Stimulated activated CD4-positive, alpha-beta T cell treated with anti-CD3 and anti-CD28 coated beads, Interleukin-2, amount 100 ng/mL, for 48 hours (primary cell): ENCODE results near the gene VAC14.
"Not testable (repeated sequence)": the region's sequence is repeated elsewhere in the genome, so short reads cannot be mapped to it uniquely, and the experiment has no call there.

Experiments
- DNase-seq, 2 donors: peaks; one replicate each; pipeline ENCODE4 v3.0.0-alpha.2; 2020

Gene VAC14

GRCh38 chr16:70758786-70759185, 42.2 kb downstream of the VAC14 start:
- no peak for DNase-seq

DNA sequence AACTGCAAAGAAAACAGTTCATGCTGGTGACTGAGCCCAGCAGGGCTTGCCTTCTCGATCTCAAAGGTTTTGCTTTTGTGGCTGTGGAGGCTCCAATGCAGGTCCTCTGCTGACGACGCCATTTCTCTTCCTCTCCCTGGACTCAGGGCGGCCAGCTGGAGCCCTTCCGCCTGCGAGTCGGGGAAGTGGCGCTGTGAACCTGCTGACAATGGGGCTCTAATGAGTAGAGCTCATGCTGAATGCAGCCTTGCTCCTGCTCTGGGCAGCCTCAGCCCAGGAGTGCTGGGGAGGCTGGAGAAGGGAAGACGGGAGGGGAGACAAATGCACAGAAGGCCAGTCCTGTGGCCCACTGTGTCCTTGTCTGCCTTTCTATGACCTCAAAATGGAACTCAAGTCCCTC, 43.8 kb downstream of the VAC14 start:
- DNase-seq, result no peak

GRCh38 chr16:70756071-70756470, 44.9 kb downstream of the VAC14 start:
- no peak for DNase-seq

- DNase-seq, result no peak
Measured at GRCh38 chr16:70754851-70755600, 45.9 kb downstream of the VAC14 start.

- DNase-seq, result no peak
Measured at GRCh38 chr16:70754371-70754770, 46.6 kb downstream of the VAC14 start.

DNA sequence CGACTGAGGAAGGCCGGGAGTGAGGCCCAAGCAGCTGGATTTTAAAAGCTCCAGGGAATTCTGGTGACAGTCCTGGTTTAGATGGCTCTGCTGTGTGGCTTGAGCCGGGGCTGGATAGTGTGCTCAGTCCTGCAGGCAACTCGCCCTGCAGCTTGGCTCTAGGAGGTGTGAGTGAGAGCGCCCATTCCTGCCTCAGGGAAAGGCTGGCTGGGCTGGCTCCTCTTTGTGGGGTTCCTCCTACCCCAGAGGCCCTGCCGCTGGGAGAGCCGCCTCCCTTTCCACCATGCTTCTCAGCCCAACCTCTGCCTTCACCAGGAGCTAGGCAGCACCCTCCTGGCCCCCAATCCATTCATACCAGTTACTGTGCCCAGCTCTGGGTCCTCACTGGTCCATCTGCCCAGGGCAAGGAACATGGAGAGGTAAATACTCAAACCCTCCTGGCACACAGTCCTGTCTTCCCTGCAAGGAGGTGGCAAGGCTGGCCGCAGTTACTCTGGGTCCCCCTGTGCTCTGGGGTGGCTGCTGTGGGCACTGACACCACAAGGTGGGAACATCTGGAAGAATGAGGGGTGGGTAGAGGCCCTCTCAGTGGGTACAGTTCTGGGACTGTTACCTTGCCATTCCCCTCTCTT, 47.1 kb downstream of the VAC14 start:
- DNase-seq, result no peak

- no peak for DNase-seq
Measured at GRCh38 chr16:70753228-70753627, 47.7 kb downstream of the VAC14 start.

GRCh38 chr16:70752426-70752825, 48.5 kb downstream of the VAC14 start:
- no peak for DNase-seq

DNA sequence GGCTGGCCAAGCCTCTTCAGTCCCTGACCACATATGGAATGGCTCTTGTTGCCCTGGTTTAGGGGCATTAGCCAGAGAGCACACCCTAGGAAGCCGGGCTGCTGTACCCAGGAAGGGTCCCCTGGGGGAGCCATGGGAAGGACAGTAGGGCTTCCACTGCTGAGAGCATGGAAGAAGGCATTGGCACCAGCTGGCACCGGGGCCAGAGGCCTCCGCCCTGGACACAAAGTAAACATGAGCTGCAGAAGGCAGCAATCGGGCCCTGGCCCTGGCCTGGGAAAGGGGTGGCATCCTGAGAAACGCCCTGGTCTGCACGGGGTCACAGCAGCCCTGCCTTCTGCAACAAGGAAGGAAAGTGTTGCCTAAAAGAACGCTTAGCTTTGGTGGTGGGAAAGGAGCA, 49.4 kb downstream of the VAC14 start:
- no peak for DNase-seq

DNA sequence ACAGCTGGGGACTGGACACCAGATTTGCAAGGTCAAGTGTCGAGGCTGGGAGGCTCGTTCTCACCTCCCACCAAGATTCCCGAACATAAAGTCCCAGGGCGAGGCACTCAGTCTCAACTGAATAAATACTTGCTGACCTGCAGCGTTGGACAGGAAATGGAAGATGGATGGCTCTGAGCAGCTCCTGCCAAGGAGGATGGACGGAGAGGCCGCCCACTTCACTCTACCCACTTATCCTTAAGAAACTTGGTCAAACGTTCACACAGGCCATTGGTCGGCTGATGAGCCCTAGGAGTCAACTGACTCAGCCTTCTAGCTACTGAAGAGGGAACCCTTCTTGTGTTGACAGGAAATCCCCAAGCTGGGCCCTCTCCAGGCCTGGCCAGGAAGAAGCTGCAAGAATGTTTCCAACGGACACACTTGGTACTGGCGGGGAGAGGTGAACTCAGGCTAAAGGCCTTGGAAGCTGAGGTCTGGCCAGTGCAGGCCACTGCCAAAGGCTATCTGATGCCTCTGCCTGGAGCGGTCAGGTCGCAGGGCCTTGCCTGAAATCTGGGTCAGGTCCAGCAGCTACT, 50.0 kb downstream of the VAC14 start:
- no peak for DNase-seq

- DNase-seq, result no peak
Measured at GRCh38 chr16:70749681-70750601, 51.0 kb downstream of the VAC14 start.

DNA sequence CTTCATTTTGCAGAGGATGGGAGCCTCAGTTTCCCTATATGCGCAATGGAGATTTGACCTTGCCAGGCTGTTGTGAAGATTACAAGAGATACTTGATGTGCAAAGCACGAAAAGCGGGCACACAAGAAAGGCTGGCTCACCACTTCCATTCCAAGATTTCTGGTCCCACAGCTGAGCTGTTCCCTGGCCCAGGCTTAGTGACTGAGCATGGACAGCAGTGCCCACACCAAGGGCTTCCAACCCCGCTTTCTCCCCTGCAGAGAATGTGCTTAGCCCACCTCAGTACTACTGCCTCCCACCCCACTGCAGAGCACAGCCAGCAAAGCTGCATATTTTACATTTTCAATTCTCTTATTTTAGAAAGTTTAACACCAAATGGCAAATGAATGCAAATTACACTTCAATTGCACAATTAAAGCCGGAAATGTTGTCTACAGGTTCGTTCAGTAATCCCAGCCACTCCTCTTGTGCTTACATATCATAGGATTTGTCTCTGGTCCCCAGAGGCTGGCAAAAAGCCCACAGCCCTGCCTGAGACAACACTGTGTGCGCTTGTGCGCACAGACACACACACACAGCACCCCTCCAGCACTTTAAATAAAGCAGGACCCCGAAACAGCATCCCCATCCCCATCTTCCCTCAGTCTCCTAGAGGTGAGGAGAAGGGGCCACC, 51.8 kb downstream of the VAC14 start:
- DNase-seq, result no peak

- no peak for DNase-seq
Measured at GRCh38 chr16:70747703-70748631, 53.0 kb downstream of the VAC14 start.

DNA sequence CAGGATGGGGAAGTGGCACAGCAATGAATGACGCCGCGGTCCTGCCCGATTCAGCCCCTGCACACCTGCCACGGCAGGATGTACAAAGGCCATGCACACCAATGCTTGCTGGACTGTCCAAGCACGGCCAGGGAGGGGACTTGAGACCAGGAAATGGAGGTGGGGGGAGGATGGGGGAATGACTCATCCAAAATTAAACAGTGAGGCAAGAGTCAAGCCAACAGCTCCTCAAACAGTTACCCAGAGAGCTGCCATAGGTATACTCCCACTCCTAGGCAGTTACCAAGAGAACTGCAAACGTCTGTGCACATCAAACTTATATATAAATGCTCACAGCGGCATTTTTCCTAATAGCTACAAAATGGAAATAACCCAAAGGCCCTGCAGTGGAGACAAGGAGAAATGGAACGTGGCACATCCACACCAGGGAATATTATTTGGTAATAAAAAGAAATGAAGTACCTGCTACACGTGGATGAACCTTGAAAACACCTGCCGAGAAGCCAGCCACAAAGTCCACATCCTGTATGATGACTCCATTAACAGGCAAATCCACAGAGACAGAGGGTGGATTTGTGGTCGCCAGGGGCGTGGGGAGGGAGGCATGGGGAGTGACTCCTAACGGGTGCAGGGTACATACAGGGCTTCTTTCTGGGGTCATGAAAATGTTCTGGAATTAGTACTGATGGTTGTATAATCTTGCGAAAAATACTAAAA, 54.1 kb downstream of the VAC14 start:
- no peak for DNase-seq

DNA sequence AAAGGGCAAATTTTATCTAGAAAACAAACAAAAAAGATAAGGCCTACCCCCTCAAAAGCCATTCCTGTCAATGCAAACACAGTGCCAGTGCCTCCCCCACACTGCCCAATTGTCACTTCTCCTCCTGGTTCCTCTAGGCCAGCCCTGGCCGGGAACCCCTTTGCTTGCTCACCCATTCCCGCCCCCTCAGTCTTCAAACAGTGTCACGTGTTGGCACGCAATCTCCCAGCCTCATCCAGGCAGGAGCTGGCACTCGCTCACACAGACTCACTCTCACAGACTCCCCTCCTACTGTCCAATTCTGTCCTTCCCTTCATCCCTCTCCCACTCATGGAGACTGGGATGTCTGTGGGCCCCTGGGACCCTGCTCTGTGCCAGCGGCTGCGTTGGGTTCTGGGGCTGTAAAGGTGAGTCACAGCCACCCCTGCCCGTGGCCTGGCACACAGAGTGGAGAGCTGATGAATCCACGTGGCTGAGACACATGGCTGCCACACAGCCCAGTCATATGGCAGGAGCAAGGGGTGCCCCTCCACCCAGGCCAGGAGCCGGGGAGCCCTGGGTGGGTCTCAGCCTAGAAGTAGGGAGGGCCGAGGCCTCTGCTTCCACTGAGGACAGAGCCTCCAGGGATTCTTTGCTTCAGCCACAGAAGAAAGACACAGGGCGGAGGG, 54.8 kb downstream of the VAC14 start:
- DNase-seq, result no peak

GRCh38 chr16:70745536-70746025, 55.4 kb downstream of the VAC14 start:
- no peak for DNase-seq

DNA sequence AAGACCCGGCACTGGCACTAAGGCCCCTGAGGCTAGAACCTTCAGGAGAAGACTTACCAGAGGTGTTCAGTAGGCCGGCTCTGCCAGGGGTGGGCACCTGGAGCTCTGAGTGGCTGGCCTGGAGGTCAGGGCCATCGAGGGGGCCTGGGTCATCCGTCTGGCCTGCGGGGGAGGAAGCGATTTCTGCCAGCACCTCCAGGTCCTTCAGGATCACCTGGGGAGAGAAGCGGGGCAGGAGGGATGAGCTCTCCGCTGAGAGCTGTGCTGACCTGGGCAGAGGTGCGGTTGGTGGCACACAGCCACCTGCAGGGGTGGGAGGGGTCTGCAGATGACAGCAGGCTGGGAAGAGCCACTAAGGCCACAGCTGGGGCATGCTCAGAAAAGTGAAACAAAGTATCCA, 56.6 kb downstream of the VAC14 start:
- DNase-seq, result no peak

- DNase-seq, result no peak
Measured at GRCh38 chr16:70743791-70744190, 57.2 kb downstream of the VAC14 start.

- DNase-seq, result not testable (repeated sequence)
Measured at GRCh38 chr16:70742967-70743366, 58.0 kb downstream of the VAC14 start.

DNA sequence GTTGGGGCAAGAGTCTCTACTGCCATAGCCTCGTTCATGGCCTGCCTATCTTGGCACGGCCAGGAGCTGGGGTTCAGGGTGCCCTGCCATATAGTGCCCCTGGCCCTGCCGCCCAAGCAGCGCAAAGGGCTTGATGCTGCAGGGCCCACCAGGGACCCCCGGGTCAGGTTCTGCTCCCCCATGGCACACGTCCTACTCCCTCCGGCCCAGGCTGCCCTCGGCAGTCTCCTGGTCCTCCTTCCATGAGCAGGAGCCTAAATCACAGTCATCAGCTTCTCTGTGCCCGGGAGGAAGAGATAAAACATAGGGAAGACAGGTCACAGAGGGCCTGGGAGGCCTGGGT, 59.2 kb downstream of the VAC14 start:
- DNase-seq, result no peak
